Stimulated activated CD4-positive, alpha-beta T cell treated with anti-CD3 and anti-CD28 coated beads, Interleukin-4, amount 100 ng/mL, for 4 hours (primary cell): ENCODE results near the gene SGK1.
"Not testable (repeated sequence)": the region's sequence is repeated elsewhere in the genome, so short reads cannot be mapped to it uniquely, and the experiment has no call there.

Experiments used
- DNase-seq, 2 experiments: peaks; one replicate each; pipeline ENCODE4 v3.0.0-alpha.2; 2020

SGK1 gene

GRCh38 chr6:134326192-134326591, 8.3 kb upstream of the SGK1 start:
- DNase-seq: not testable (repeated sequence)

- no peak for DNase-seq
These were observed 6.9 kb upstream of the SGK1 start for GRCh38 chr6:134324766-134325165.

GRCh38 chr6:134324141-134324540, 6.2 kb upstream of the SGK1 start:
- no peak for DNase-seq

GRCh38 chr6:134323698-134324097, 5.8 kb upstream of the SGK1 start:
- peak in 1 of 2 experiments; percentile 21 for DNase-seq

GRCh38 chr6:134323294-134323693, 5.4 kb upstream of the SGK1 start:
- DNase-seq: no peak

GRCh38 chr6:134322216-134322615, 4.3 kb upstream of the SGK1 start:
- DNase-seq: no peak

GRCh38 chr6:134321246-134321645, 3.3 kb upstream of the SGK1 start:
- no peak for DNase-seq

- DNase-seq: not testable (repeated sequence)
These were observed 1.8 kb upstream of the SGK1 start for GRCh38 chr6:134319686-134320085.

GRCh38 chr6:134318974-134319281, 1.0 kb upstream of the SGK1 start:
- no peak for DNase-seq

GRCh38 chr6:134318236-134318973, 493 bp upstream of the SGK1 start:
- DNase-seq: no peak

GRCh38 chr6:134316733-134317431, 1.0 kb downstream of the SGK1 start:
- no peak for DNase-seq

- no peak for DNase-seq
These were observed 1.9 kb downstream of the SGK1 start for GRCh38 chr6:134315974-134316441.

- no peak for DNase-seq
These were observed 2.7 kb downstream of the SGK1 start for GRCh38 chr6:134315189-134315588.

GRCh38 chr6:134314006-134314821, 3.7 kb downstream of the SGK1 start:
- DNase-seq: no peak

GRCh38 chr6:134312038-134312660, 5.8 kb downstream of the SGK1 start:
- DNase-seq: no peak

- no peak for DNase-seq
These were observed 7.1 kb downstream of the SGK1 start for GRCh38 chr6:134310817-134311216.

GRCh38 chr6:134309983-134310605, 7.8 kb downstream of the SGK1 start:
- no peak for DNase-seq

GRCh38 chr6:134309227-134309626, 8.7 kb downstream of the SGK1 start:
- DNase-seq: no peak

- DNase-seq: no peak
These were observed 9.1 kb downstream of the SGK1 start for GRCh38 chr6:134308800-134309199.

GRCh38 chr6:134307870-134308269, 10.0 kb downstream of the SGK1 start:
- DNase-seq: no peak

GRCh38 chr6:134307075-134307474, 10.8 kb downstream of the SGK1 start:
- no peak for DNase-seq

GRCh38 chr6:134304381-134304780, 13.5 kb downstream of the SGK1 start:
- not testable (repeated sequence) for DNase-seq

- no peak for DNase-seq
These were observed 14.0 kb downstream of the SGK1 start for GRCh38 chr6:134303891-134304290.
